HepG2 (cell line): Measurements from ENCODE around the gene EPN3. TPM values are rescaled to one million over a fixed set of nuclear protein-coding genes. Genes with fewer than 3 reads are reported as not detected.

ENCODE experiments used
- ATAC-seq: fragments of 200-7000 bp; cut with Tn5 transposase; 3 replicates; pipeline ENCODE4 v1.9.1; 2020; ENCODE audit warnings: mild to moderate bottlenecking, moderate library complexity
- BruUV-seq: library from RNA; stranded (reverse); fragments of 400-500 nt; replicated peaks from 2 replicates; lab custom pipeline; 2021; lab: Mats Ljungman, UMichigan
- CTCF ChIA-PET: fragments of 300-600 bp; formaldehyde crosslinking; extraction: SDS; loops from one replicate; lab custom pipeline; 2021; ENCODE audit warnings: low total read pairs, inconsistent platforms, low intra/inter-chr PET ratio; lab: Yijun Ruan, JAX
- POLR2A ChIA-PET: fragments of 350-600 bp; sonication (Branson Sonifier 250); formaldehyde crosslinking; loops from one replicate; lab custom pipeline; 2020; ENCODE audit warnings: antibody characterized with exemption, inconsistent platforms; lab: Yijun Ruan, JAX
- DNase-seq: peaks from one replicate; pipeline ENCODE4 v3.0.0-alpha.2; 2015; ENCODE audit warnings: low spot score
- FAIRE-seq: peaks from 3 replicates; lab custom pipeline; 2011; peaks lifted over from hg19 to GRCh38; lab: Jason Lieb, UNC
- H2AFZ ChIP-seq: one replicate; pipeline ENCODE4 v1.6.1; 2011; ENCODE audit warnings: low read length, inconsistent platforms
- H3K27ac ChIP-seq: fragments of 300-600 bp; 3 replicates; pipeline ENCODE4 v1.8.0; 2011; ENCODE audit warnings: mixed run types, mild to moderate bottlenecking, mixed read lengths, low read length, inconsistent platforms; ENCODE audit not compliant: insufficient read depth; ENCODE audit errors: extremely low read length
- H3K27me3 ChIP-seq, 2 experiments: fragments of 200-600 bp in 1 of 2; 2 replicates in 1 of 2; 3 replicates in 1 of 2; pipeline versions ENCODE4 v1.6.0 to v1.8.0; 2011; ENCODE audit warnings: low read length in 2 of 2, mild to moderate bottlenecking in 2 of 2, moderate library complexity in 2 of 2, inconsistent platforms in 1 of 2; ENCODE audit not compliant: insufficient read depth in 2 of 2, control insufficient read depth in 1 of 2
- H3K36me3 ChIP-seq, 2 experiments: fragments of 200-600 bp in 1 of 2; replicated peaks in 1 of 2; 2 replicates in 1 of 2; 3 replicates in 1 of 2; pipeline versions ENCODE4 v1.5.1 to v1.8.0; 2011; ENCODE audit warnings: low read length in 2 of 2, inconsistent platforms in 1 of 2; ENCODE audit not compliant: insufficient read depth in 2 of 2, control insufficient read depth in 1 of 2
- H3K4me1 ChIP-seq: 2 replicates; pipeline ENCODE4 v1.5.1; 2012; ENCODE audit warnings: low read length, inconsistent platforms; ENCODE audit not compliant: insufficient read depth
- H3K4me2 ChIP-seq: 2 replicates; pipeline ENCODE4 v1.6.0; 2011; ENCODE audit warnings: low read depth, low read length, inconsistent platforms
- H3K4me3 ChIP-seq, 3 experiments: fragments of 200-600 bp in 1 of 3; sonication (generic), shearing (Covaris generic) in 1 of 3; replicated peaks in 1 of 3; 2 replicates each; pipeline ENCODE4 v1.5.1; 2011 to 2016; ENCODE audit warnings: low read length in 3 of 3, inconsistent platforms in 2 of 3, low read depth in 2 of 3, mild to moderate bottlenecking in 2 of 3, control low read depth in 1 of 3, mixed read lengths in 1 of 3; ENCODE audit not compliant: insufficient read depth in 1 of 3
- H3K79me2 ChIP-seq: one replicate; pipeline ENCODE4 v1.6.1; 2011; ENCODE audit warnings: low read length, inconsistent platforms; ENCODE audit not compliant: insufficient read depth
- H3K9ac ChIP-seq: 2 replicates; pipeline ENCODE4 v1.6.0; 2011; ENCODE audit warnings: mild to moderate bottlenecking, low read depth, low read length, inconsistent platforms; ENCODE audit not compliant: insufficient read depth
- H3K9me3 ChIP-seq: 2 replicates; pipeline ENCODE4 v1.5.1; 2012; ENCODE audit warnings: mild to moderate bottlenecking, low read length
- H4K20me1 ChIP-seq: 2 replicates; pipeline ENCODE4 v1.6.0; 2011; ENCODE audit warnings: inconsistent platforms, mild to moderate bottlenecking, low read length, moderate library complexity; ENCODE audit not compliant: insufficient read depth
- CEBPB ChIP-seq: IDR thresholded peaks from 2 replicates; pipeline ENCODE4 v1.6.1; 2011; ENCODE audit warnings: low read depth, low read length, improper control_type of control experiment, borderline replicate concordance
- CEBPG ChIP-seq: IDR thresholded peaks from 2 replicates; pipeline ENCODE4 v1.6.1; 2016
- ESRRA ChIP-seq: sonication (generic); formaldehyde crosslinking; IDR thresholded peaks from 2 replicates; pipeline ENCODE4 v1.5.1; 2020; ENCODE audit warnings: mild to moderate bottlenecking, low read depth, missing genetic modification reagents
- NRL ChIP-seq: sonication (generic); formaldehyde crosslinking; IDR thresholded peaks from 2 replicates; pipeline ENCODE4 v1.5.0; 2020; ENCODE audit warnings: missing genetic modification reagents, mild to moderate bottlenecking, moderate library complexity, borderline replicate concordance
- SAFB2 ChIP-seq: sonication (generic); formaldehyde crosslinking; IDR thresholded peaks from 2 replicates; pipeline ENCODE4 v1.5.1; 2020; ENCODE audit warnings: missing genetic modification reagents, low read depth, mild to moderate bottlenecking, borderline replicate concordance
- SALL2 ChIP-seq: sonication (generic); formaldehyde crosslinking; IDR thresholded peaks from 2 replicates; pipeline ENCODE4 v1.8.1; 2023; ENCODE audit warnings: mild to moderate bottlenecking, missing genetic modification reagents, inconsistent platforms
- SOX6 ChIP-seq, 2 experiments: fragments of 450-650 bp in 1 of 2; sonication (generic) in 1 of 2; formaldehyde crosslinking in 1 of 2; IDR thresholded peaks; 2 replicates each; pipeline versions ENCODE4 v1.4.0 to v1.6.1; 2017 to 2020; ENCODE audit warnings: antibody characterized with exemption in 1 of 2, mild to moderate bottlenecking in 1 of 2, missing genetic modification reagents in 1 of 2
- TMF1 ChIP-seq: sonication (generic); formaldehyde crosslinking; IDR thresholded peaks from 2 replicates; pipeline ENCODE4 v1.8.1; 2022; ENCODE audit warnings: low read depth, missing genetic modification reagents
- ZNF224 ChIP-seq: sonication (generic); formaldehyde crosslinking; IDR thresholded peaks from 2 replicates; pipeline ENCODE4 v1.5.0; 2020; ENCODE audit warnings: mild to moderate bottlenecking, missing genetic modification reagents
- ZNF713 ChIP-seq: sonication (generic); formaldehyde crosslinking; IDR thresholded peaks from 2 replicates; pipeline ENCODE4 v1.4.0; 2020; ENCODE audit warnings: mild to moderate bottlenecking, missing genetic modification reagents
- ZNF777 ChIP-seq: sonication (generic); formaldehyde crosslinking; IDR thresholded peaks from 2 replicates; pipeline ENCODE4 v1.4.0; 2020; ENCODE audit warnings: missing genetic modification reagents
- WGBS: methylation state at CpG from one replicate; pipeline ENCODE4 v1.1.6; 2017; ENCODE audit warnings: low lambda C conversion rate; 5-methylcytosine and 5-hydroxymethylcytosine counted together
- in situ Hi-C: cut with HindIII; loops from 2 replicates; pipeline ENCODE4 v1.10.0; 2017; ENCODE audit warnings: low pct_unique_long_range_greater_than_20kb; ENCODE audit not compliant: extremely low pct_ligation_motif_present
- intact Hi-C: fragments of 100-400 bp; cut with micrococcal nuclease; formaldehyde crosslinking; loops from one replicate; pipeline ENCODE4 v1.10.0; 2022; ENCODE audit not compliant: unreplicated experiment
- polyA plus RNA-seq, 8 experiments: library from polyadenylated mRNA; depleted of rRNA in 3 of 8; stranded (reverse) in 7 of 8; unstranded in 1 of 8; fragments of >200 nt; fragmentation: Illumina TruSeq in 4 of 8; extraction: Trizol in 4 of 8; gene quantifications; 2 replicates each; pipeline versions ENCODE4 v1.2.1 to v1.2.3, GENCODE V29; 2011 to 2016; ENCODE audit warnings: low read depth in 4 of 8, missing spikeins in 1 of 8, mixed read lengths in 1 of 8; ENCODE audit not compliant: insufficient read depth in 1 of 8
- total RNA-seq, 5 experiments: library from RNA; depleted of rRNA; stranded (reverse); fragments of >200 nt; fragmentation: Illumina TruSeq; extraction: Trizol; gene quantifications; 2 replicates each; pipeline ENCODE4 v1.2.3, GENCODE V29; 2016; ENCODE audit warnings: low read depth in 1 of 5
- TF ChIP-seq, protein P1 (sequence below): sonication (generic); formaldehyde crosslinking; IDR thresholded peaks from 2 replicates; pipeline ENCODE4 v1.4.0; 2020; ENCODE audit warnings: missing genetic modification reagents
- TF ChIP-seq, protein P2 (sequence below): sonication (generic); formaldehyde crosslinking; IDR thresholded peaks from 2 replicates; pipeline ENCODE4 v1.4.0; 2020; ENCODE audit warnings: mild to moderate bottlenecking, missing genetic modification reagents

Gene EPN3
- total and polyA plus RNA-seq, 2 of the 13 experiments (the other 11 are each of a cell fraction or from before 2014, with no cell fraction given), result 0.11 to 0.95 TPM

DNA sequence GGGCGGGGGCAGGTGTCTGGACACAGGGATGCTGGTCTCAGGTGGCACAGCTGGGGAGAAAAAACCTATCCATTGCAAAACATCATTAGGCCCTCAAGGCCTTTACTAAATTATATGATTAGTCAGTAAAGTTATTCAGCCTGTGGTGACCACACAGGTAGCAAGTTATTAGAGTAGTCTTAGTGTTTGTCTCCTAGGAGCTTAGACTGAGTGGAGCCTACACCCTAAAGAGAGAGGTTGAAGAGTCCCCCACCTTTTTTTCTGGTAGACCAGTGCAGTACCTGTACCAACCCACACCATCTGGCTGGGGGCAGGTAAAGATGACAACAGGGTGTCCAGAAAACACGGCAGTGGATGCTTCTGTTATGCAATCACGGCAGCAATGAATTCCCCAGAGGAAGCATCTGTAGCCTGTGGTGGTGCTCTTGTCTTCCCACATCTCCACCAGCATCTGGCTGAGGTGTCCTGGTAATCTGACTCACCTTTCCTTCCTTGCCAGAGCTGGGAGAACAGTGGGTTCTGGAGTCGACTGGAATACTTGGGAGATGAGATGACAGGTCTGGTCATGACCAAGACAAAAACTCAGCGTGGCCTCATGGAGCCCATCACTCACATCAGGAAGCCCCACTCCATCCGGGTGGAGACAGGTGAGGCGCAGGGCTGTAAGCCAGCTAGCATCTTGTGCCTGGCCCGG lies 13.2 kb upstream of the EPN3 start:
- peak; percentile 4 for FAIRE-seq
- peaks cover 55% of the 10 kb centered on the region for H3K4me1 ChIP-seq
- 66% methylated on average over 7 of the region's 8 CpGs for WGBS
- peak overlapping the region; percentile 94; the same call in 1 of the 2 replicates for H3K4me2 ChIP-seq
- no peak overlapping the region for H3K9ac ChIP-seq
- no peaks in the 10 kb centered on the region for H3K79me2 ChIP-seq
- no peaks in the 10 kb centered on the region for H4K20me1 ChIP-seq
- intact Hi-C loops, result no loop called here
- no peaks in the 10 kb centered on the region for H3K9me3 ChIP-seq
- CTCF ChIA-PET, result no interaction called here
- H2AFZ ChIP-seq, result no peak overlapping the region
- TF ChIP-seq, protein P1, sequence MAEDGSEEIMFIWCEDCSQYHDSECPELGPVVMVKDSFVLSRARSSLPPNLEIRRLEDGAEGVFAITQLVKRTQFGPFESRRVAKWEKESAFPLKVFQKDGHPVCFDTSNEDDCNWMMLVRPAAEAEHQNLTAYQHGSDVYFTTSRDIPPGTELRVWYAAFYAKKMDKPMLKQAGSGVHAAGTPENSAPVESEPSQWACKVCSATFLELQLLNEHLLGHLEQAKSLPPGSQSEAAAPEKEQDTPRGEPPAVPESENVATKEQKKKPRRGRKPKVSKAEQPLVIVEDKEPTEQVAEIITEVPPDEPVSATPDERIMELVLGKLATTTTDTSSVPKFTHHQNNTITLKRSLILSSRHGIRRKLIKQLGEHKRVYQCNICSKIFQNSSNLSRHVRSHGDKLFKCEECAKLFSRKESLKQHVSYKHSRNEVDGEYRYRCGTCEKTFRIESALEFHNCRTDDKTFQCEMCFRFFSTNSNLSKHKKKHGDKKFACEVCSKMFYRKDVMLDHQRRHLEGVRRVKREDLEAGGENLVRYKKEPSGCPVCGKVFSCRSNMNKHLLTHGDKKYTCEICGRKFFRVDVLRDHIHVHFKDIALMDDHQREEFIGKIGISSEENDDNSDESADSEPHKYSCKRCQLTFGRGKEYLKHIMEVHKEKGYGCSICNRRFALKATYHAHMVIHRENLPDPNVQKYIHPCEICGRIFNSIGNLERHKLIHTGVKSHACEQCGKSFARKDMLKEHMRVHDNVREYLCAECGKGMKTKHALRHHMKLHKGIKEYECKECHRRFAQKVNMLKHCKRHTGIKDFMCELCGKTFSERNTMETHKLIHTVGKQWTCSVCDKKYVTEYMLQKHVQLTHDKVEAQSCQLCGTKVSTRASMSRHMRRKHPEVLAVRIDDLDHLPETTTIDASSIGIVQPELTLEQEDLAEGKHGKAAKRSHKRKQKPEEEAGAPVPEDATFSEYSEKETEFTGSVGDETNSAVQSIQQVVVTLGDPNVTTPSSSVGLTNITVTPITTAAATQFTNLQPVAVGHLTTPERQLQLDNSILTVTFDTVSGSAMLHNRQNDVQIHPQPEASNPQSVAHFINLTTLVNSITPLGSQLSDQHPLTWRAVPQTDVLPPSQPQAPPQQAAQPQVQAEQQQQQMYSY (CRISPR knock-in tag), result peak; percentile 74
- TF ChIP-seq ZNF713 (CRISPR knock-in tag) (no peak), SALL2 (CRISPR knock-in tag) (0 out of 2 replicates have a peak, but pooled peaks have one; percentile 9), SAFB2 (CRISPR knock-in tag) (no peak), ZNF224 (CRISPR knock-in tag) (no peak), ESRRA (no peak), NRL (CRISPR knock-in tag) (no peak), TMF1 (CRISPR knock-in tag) (no peak), ZNF777 (0 out of 2 replicates have a peak, but pooled peaks have one; percentile 18), CEBPG (peak; percentile 27; the same call in 1 of the 2 replicates), CEBPB (peak; percentile 47; the same call in 1 of the 2 replicates), SOX6 (IDR thresholded peaks at IDR 0.05) (no peak), SOX6 (CRISPR knock-in tag; IDR thresholded peaks at IDR 0.05) (peak; percentile 17; the same call in 1 of the 2 replicates)
- TF ChIP-seq, protein P2, sequence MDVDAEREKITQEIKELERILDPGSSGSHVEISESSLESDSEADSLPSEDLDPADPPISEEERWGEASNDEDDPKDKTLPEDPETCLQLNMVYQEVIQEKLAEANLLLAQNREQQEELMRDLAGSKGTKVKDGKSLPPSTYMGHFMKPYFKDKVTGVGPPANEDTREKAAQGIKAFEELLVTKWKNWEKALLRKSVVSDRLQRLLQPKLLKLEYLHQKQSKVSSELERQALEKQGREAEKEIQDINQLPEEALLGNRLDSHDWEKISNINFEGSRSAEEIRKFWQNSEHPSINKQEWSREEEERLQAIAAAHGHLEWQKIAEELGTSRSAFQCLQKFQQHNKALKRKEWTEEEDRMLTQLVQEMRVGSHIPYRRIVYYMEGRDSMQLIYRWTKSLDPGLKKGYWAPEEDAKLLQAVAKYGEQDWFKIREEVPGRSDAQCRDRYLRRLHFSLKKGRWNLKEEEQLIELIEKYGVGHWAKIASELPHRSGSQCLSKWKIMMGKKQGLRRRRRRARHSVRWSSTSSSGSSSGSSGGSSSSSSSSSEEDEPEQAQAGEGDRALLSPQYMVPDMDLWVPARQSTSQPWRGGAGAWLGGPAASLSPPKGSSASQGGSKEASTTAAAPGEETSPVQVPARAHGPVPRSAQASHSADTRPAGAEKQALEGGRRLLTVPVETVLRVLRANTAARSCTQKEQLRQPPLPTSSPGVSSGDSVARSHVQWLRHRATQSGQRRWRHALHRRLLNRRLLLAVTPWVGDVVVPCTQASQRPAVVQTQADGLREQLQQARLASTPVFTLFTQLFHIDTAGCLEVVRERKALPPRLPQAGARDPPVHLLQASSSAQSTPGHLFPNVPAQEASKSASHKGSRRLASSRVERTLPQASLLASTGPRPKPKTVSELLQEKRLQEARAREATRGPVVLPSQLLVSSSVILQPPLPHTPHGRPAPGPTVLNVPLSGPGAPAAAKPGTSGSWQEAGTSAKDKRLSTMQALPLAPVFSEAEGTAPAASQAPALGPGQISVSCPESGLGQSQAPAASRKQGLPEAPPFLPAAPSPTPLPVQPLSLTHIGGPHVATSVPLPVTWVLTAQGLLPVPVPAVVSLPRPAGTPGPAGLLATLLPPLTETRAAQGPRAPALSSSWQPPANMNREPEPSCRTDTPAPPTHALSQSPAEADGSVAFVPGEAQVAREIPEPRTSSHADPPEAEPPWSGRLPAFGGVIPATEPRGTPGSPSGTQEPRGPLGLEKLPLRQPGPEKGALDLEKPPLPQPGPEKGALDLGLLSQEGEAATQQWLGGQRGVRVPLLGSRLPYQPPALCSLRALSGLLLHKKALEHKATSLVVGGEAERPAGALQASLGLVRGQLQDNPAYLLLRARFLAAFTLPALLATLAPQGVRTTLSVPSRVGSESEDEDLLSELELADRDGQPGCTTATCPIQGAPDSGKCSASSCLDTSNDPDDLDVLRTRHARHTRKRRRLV (CRISPR knock-in tag), result 0 out of 2 replicates have a peak, but pooled peaks have one; percentile 37
- no peak overlapping the region for H3K27ac ChIP-seq
- DNase-seq, result no peak
- POLR2A ChIA-PET, result interaction anchor here (0.8 to 3.2 kb wide), 11 partner anchors 8 to 174 kb away, joined by 3 to 37 read pairs (median 4); partner anchors contain the start of genes EPN3, SPATA20 and XYLT2
- BruUV-seq, result no TSS peak
- no peaks in the 10 kb centered on the region for H3K36me3 ChIP-seq
- H3K4me3 ChIP-seq, result peak overlapping the region in 1 of 3 experiments; percentile 40; a peak in 1 of 6 replicates
- 0 out of 3 replicates have a peak, but pooled peaks have one; percentile 2 for ATAC-seq
- H3K27me3 ChIP-seq, result no peaks in the 10 kb centered on the region
- in situ Hi-C loops, result no loop called here
